NT2/D1 (cell line): ENCODE measurements around the gene TOMM20L.

ENCODE experiments used
- SUZ12 ChIP-seq: IDR thresholded peaks from 2 replicates; pipeline ENCODE4 v1.6.1; 2011; ENCODE audit not compliant: insufficient read length, insufficient read depth; ENCODE audit errors: extremely low read depth
- YY1 ChIP-seq: IDR thresholded peaks from 2 replicates; pipeline ENCODE4 v1.6.1; 2011; ENCODE audit not compliant: insufficient read length, insufficient read depth

DNA sequence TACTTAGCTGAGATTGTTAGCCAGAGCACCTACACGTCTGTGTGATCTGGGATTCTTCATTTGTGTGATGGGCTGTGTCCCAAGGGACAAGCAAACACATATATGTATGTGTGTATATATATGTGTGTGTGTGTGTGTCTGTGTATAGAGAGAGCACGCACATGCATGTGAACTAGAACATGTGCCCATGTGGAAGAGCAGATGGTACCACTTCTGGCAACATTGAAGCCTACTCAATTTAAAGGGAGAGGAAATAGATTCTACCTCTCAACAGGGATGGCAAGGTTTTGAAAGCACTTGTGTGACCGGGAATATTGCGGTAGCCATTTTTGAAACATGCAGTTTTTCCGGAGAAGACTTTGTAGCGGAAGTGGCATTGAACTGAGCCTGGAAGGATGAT is 1.4 kb downstream of the TOMM20L start:
- no peak for TF ChIP-seq YY1
- TF ChIP-seq SUZ12, result no peak
